Ishikawa (cell line): ENCODE measurements around the gene AATK.

ENCODE experiments used
- CEBPB ChIP-seq: IDR thresholded peaks from 2 replicates; pipeline ENCODE4 v1.6.1; 2012
- CREB1 ChIP-seq: IDR thresholded peaks from 2 replicates; pipeline ENCODE4 v1.6.1; 2012; ENCODE audit warnings: low read depth
- EGR1 ChIP-seq: IDR thresholded peaks from 2 replicates; pipeline ENCODE4 v1.6.1; 2012
- EP300 ChIP-seq: IDR thresholded peaks from 2 replicates; pipeline ENCODE4 v1.6.1; 2012; ENCODE audit warnings: borderline replicate concordance
- FOXM1 ChIP-seq: IDR thresholded peaks from 2 replicates; pipeline ENCODE4 v1.6.1; 2012; ENCODE audit warnings: low read depth, borderline replicate concordance
- MAX ChIP-seq: IDR thresholded peaks from 2 replicates; pipeline ENCODE4 v1.6.1; 2012
- NFIC ChIP-seq: IDR thresholded peaks from 2 replicates; pipeline ENCODE4 v1.6.1; 2012
- RAD21 ChIP-seq: IDR thresholded peaks from 2 replicates; pipeline ENCODE4 v1.6.1; 2012; ENCODE audit warnings: low read depth
- REST ChIP-seq: IDR thresholded peaks from 2 replicates; pipeline ENCODE4 v1.6.1; 2012; ENCODE audit warnings: low read depth, mild to moderate bottlenecking
- TAF1 ChIP-seq: IDR thresholded peaks from 2 replicates; pipeline ENCODE4 v1.6.1; 2012; ENCODE audit warnings: low read depth, mild to moderate bottlenecking
- TCF12 ChIP-seq: IDR thresholded peaks from 2 replicates; pipeline ENCODE4 v1.6.1; 2012; ENCODE audit warnings: low read depth
- TEAD4 ChIP-seq: IDR thresholded peaks from 2 replicates; pipeline ENCODE4 v1.6.1; 2012
- USF1 ChIP-seq: IDR thresholded peaks from 2 replicates; pipeline ENCODE4 v1.6.1; 2012
- YY1 ChIP-seq: IDR thresholded peaks from 2 replicates; pipeline ENCODE4 v1.6.1; 2012; ENCODE audit warnings: low read depth
- ZBTB7A ChIP-seq: IDR thresholded peaks from 2 replicates; pipeline ENCODE4 v1.6.1; 2012; ENCODE audit warnings: low read depth

The AATK gene

DNA sequence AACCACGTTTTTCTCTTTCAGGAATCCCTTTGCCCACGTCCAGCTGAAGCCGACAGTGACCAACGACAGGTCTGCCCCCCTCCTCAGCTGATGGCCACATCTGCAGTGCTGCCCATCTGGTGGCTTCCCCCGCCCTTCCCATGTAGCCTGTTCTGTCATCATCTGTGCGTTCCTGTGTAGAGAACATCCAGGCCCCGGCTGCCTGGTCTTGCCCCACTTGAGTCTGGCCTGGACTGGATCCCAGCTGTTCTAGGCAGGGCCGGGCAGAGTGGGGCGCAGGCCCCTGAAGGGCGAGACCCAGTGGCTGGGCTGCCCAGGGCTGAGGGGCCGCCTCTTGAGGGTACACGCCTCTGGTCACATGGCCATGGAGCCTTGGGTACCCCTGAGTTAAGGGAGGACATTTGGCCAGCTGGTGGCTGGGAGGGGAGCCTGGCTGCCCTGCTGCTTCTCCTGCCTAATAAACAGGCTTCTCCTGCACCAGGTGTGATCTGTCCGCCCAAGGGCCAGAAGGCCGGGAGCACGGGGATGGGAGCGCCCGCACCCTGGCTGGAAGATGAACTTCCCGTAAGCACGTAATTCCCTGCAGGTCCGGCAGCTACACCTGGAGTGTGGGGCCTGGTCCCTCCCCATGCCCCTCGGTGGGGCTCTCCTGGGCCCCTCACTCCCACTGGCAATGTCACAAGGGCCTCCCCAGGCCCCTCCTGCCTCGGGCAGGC lies 50.1 kb downstream of the AATK start:
- no peak for TF ChIP-seq EP300
- no peak for TF ChIP-seq CREB1
- no peak for TF ChIP-seq REST
- TF ChIP-seq CEBPB: no peak
- no peak for TF ChIP-seq TCF12
- no peak for TF ChIP-seq YY1
- TF ChIP-seq NFIC: no peak
- TF ChIP-seq RAD21: no peak
- TF ChIP-seq TAF1: no peak
- TF ChIP-seq USF1: no peak
- no peak for TF ChIP-seq TEAD4
- no peak for TF ChIP-seq MAX
- no peak for TF ChIP-seq EGR1

- TF ChIP-seq FOXM1 (no peak), TEAD4 (no peak), ZBTB7A (no peak), YY1 (no peak), CREB1 (no peak), EP300 (no peak), USF1 (no peak)
These were observed 50.8 kb downstream of the AATK start for GRCh38 chr17:81115219-81115618.

- TF ChIP-seq EP300 (no peak), FOXM1 (no peak), EGR1 (no peak), RAD21 (no peak), CREB1 (no peak), CEBPB (no peak), ZBTB7A (no peak)
These were observed 51.5 kb downstream of the AATK start for GRCh38 chr17:81114351-81115093.

GRCh38 chr17:81113158-81113724 lies 52.8 kb downstream of the AATK start:
- TF ChIP-seq CREB1 (no peak), CEBPB (no peak), USF1 (no peak), EP300 (no peak)

GRCh38 chr17:81112450-81112849 lies 53.6 kb downstream of the AATK start:
- TF ChIP-seq YY1: no peak
- TF ChIP-seq FOXM1: no peak
- TF ChIP-seq CEBPB: no peak
- no peak for TF ChIP-seq TEAD4
- no peak for TF ChIP-seq CREB1
- TF ChIP-seq TCF12: no peak
- no peak for TF ChIP-seq ZBTB7A
- no peak for TF ChIP-seq TAF1
- TF ChIP-seq EP300: no peak
- no peak for TF ChIP-seq MAX
- TF ChIP-seq NFIC: no peak
- no peak for TF ChIP-seq REST
- no peak for TF ChIP-seq USF1
- TF ChIP-seq EGR1: no peak
- no peak for TF ChIP-seq RAD21
